HG02678 (cell line): ENCODE measurements around the gene TROAP.
A peak's percentile ranks its signal among the peaks of the same experiment; 100 is the strongest.
"Not testable (repeated sequence)": the region's sequence is repeated elsewhere in the genome, so short reads cannot be mapped to it uniquely, and the experiment has no call there.

Source experiments
- ATAC-seq: cut with Tn5 transposase; IDR thresholded peaks from one replicate; pipeline ENCODE4 v1.9.1; 2021; ENCODE audit warnings: mild to moderate bottlenecking, moderate library complexity; ENCODE audit not compliant: unreplicated experiment

Gene TROAP

GRCh38 chr12:49366096-49366651 lies 43.1 kb downstream of the TROAP start:
- no peak for ATAC-seq

GRCh38 chr12:49366652-49367380 lies 43.8 kb downstream of the TROAP start:
- peak; percentile 63 for ATAC-seq

GRCh38 chr12:49367381-49368239 lies 44.6 kb downstream of the TROAP start, which contains the start of gene SPATS2:
TSS of gene SPATS2 (plus strand) at chr12:49367462. CDS start at chr12:49461013, 93,551 bp downstream.
- ATAC-seq: no peak

- no peak for ATAC-seq
These were observed 45.2 kb downstream of the TROAP start for GRCh38 chr12:49368240-49368600.

GRCh38 chr12:49369411-49370145 lies 46.5 kb downstream of the TROAP start:
- peak; percentile 45 for ATAC-seq

GRCh38 chr12:49370539-49370938 lies 47.5 kb downstream of the TROAP start:
- no peak for ATAC-seq

- peak; percentile 52 for ATAC-seq
These were observed 52.4 kb downstream of the TROAP start for GRCh38 chr12:49375406-49375805.

GRCh38 chr12:49377386-49377785 lies 54.3 kb downstream of the TROAP start:
- ATAC-seq: no peak

GRCh38 chr12:49380184-49380583 lies 57.1 kb downstream of the TROAP start:
- not testable (repeated sequence) for ATAC-seq
